ENCODE measurements around the gene NAT8L.

NAT8L gene

DNA sequence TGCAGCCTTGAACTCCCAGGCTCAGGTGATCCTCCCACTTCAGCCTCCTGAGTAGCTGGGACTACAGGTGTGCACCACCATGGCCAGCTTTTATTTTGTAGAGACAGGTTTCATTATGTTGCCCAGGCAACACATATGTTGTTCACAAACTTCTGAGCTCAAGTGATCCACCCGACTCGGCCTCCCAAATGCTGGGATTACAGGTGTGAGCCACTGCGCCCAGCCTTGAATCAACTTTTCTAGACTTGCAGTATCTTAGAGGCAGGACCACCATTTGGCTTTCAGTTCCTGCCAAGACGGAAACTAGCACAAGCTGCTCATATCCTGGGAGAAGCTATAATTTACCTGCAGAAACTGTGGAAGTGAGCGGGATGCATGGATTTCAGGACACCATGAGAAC lies 19.9 kb downstream of the NAT8L start:
- DNase-seq (ENCODE audit: low read depth): no peak
- no peak for TF ChIP-seq CTCF (IDR thresholded peaks at IDR 0.05; ENCODE audit: control insufficient read depth, extremely low read depth, insufficient read depth)
- H3K4me3 ChIP-seq (ENCODE audit: low read depth, low read length): no peak overlapping the region

DNA sequence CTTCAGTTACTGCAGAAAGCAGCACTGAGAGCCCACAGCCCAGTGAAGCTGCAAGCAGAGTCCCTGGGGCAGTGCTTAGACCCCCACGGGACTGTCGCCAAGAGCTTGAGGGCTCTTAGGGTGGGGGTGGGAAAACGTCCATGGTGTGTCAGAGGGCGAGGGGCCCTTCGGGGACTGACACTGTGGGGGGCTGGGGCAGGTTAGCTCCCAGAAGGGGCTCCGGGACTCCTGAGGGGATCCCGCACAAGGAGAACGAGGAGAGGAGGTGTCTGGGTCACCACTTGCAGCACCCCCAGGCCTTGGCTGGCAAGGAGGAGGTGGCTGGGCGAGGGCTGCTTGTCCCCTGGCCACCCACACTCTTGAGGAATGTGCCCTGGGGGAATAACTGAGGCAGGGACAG lies 20.8 kb downstream of the NAT8L start:
- no peak overlapping the region for H3K4me3 ChIP-seq (ENCODE audit: low read depth, low read length)
- no peak for TF ChIP-seq CTCF (IDR thresholded peaks at IDR 0.05; ENCODE audit: control insufficient read depth, extremely low read depth, insufficient read depth)
- DNase-seq (ENCODE audit: low read depth): no peak

DNA sequence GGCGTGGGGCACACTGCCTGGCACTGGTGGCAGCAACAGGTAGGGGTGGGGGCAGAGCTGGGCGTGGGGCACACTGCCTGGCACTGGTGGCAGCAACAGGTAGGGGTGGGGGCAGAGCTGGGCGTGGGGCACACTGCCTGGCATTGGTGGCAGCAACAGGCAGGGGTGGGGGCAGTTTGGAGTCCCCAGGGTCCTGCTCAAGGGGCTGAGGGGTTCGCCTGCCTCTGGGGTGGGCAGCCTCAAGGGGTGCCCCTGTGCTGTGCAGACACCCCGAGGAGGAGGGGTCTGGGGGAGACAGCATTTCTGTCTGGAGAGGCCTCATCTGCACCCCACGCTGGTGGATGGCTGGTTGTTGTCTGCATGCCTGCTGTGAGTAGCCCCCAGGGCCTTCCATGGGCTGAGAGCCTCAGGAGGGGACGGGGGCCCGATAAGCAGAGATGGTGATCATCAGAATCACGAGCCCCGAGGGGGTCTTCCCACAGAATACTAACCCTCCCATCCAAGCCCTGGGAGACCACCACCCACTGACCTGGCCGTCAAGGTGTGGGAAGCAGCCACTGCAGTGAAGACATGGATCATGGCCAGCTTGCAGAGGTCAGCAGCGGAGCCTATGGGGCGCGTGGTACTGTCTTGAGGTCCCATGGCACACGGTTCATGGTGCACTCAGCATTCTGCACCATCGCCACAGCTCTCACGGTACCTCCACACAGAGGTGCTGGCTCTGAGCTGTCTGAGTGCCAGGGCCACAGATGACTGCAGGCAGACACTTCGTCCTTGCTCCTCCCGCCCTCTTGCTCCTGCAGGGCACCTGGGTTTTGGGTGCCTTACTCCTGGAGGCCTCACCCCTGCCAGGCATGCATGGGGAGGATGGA lies 21.5 kb downstream of the NAT8L start:
- DNase-seq (ENCODE audit: low read depth): no peak
- TF ChIP-seq CTCF (IDR thresholded peaks at IDR 0.05; ENCODE audit: control insufficient read depth, extremely low read depth, insufficient read depth): no peak
- H3K4me3 ChIP-seq (ENCODE audit: low read depth, low read length): no peak overlapping the region

DNA sequence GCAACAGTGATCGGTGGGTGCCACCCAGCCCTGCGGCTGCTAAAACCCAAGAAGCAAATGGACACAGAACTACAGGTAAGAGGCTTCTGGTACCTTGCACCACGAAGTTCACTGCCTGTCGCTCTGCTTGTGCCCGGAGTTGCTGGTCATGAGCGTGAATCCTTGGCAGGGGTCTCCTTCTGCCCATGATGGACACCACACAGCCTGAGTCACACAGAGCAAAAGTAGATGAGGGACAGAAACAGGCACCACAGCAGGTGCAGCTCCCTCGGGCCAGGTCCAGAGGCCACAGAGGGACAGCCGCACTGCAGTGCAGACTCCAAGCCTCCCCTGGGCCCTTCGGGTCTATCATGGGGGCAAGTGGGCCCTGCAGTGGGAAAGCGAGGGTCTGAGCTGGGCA lies 22.4 kb downstream of the NAT8L start:
- DNase-seq (ENCODE audit: low read depth): no peak
- H3K4me3 ChIP-seq (ENCODE audit: low read depth, low read length): no peak overlapping the region
- TF ChIP-seq CTCF (IDR thresholded peaks at IDR 0.05; ENCODE audit: control insufficient read depth, extremely low read depth, insufficient read depth): no peak

- no peak for TF ChIP-seq CTCF (IDR thresholded peaks at IDR 0.05; ENCODE audit: control insufficient read depth, extremely low read depth, insufficient read depth)
- H3K4me3 ChIP-seq (ENCODE audit: low read depth, low read length): no peak overlapping the region
- no peak for DNase-seq (ENCODE audit: low read depth)
Measured at GRCh38 chr4:2082118-2082517, 23.0 kb downstream of the NAT8L start.

GRCh38 chr4:2082627-2083026 lies 23.5 kb downstream of the NAT8L start:
- no peak for DNase-seq (ENCODE audit: low read depth)
- no peak for TF ChIP-seq CTCF (IDR thresholded peaks at IDR 0.05; ENCODE audit: control insufficient read depth, extremely low read depth, insufficient read depth)

More at GRCh38 chr4:2082627-2083026, 23.5 kb downstream of the NAT8L start:
- H3K4me3 ChIP-seq (ENCODE audit: low read depth, low read length): no peak overlapping the region

All from LNCaP clone FGC (cell line).